Subcutaneous abdominal adipose tissue (tissue), 5 donors: ENCODE results near the gene MRPS27.
"Not testable (repeated sequence)": the region's sequence is repeated elsewhere in the genome, so short reads cannot be mapped to it uniquely, and the experiment has no call there.

Experiments used
- H3K27ac ChIP-seq: one replicate; pipeline ENCODE4 v1.7.0; 2013; ENCODE audit warnings: low read depth, mild to moderate bottlenecking, inconsistent platforms, low read length, moderate library complexity
- H3K27me3 ChIP-seq, 5 donors: one replicate each; pipeline ENCODE4 v1.7.0; 2013; ENCODE audit warnings: low read length in 5 of 5, inconsistent platforms in 1 of 5; ENCODE audit not compliant: control insufficient read depth in 5 of 5, insufficient read depth in 4 of 5
- H3K36me3 ChIP-seq, 5 donors: one replicate each; pipeline ENCODE4 v1.7.0; 2013; ENCODE audit warnings: low read length in 5 of 5; ENCODE audit not compliant: control insufficient read depth in 5 of 5, insufficient read depth in 5 of 5
- H3K4me1 ChIP-seq, 5 donors: one replicate each; pipeline ENCODE4 v1.7.0; 2013; ENCODE audit warnings: low read length in 5 of 5, mild to moderate bottlenecking in 3 of 5, moderate library complexity in 1 of 5; ENCODE audit not compliant: control insufficient read depth in 5 of 5, insufficient read depth in 5 of 5
- H3K4me3 ChIP-seq, 5 donors: one replicate each; pipeline ENCODE4 v1.7.0; 2013; ENCODE audit warnings: low read length in 5 of 5, low read depth in 1 of 5
- H3K9ac ChIP-seq, 5 donors: one replicate each; pipeline ENCODE4 v1.7.0; 2013; ENCODE audit warnings: low read length in 5 of 5, mild to moderate bottlenecking in 4 of 5, moderate library complexity in 3 of 5
- H3K9me3 ChIP-seq, 5 donors: one replicate each; pipeline ENCODE4 v1.7.0; 2013; ENCODE audit warnings: low read length in 5 of 5; ENCODE audit not compliant: control insufficient read depth in 5 of 5
- donor health status: healthy.
- donor health status: healthy.
- donor health status: healthy.
- donor health status: healthy.
- donor health status: healthy.

The MRPS27 gene

DNA sequence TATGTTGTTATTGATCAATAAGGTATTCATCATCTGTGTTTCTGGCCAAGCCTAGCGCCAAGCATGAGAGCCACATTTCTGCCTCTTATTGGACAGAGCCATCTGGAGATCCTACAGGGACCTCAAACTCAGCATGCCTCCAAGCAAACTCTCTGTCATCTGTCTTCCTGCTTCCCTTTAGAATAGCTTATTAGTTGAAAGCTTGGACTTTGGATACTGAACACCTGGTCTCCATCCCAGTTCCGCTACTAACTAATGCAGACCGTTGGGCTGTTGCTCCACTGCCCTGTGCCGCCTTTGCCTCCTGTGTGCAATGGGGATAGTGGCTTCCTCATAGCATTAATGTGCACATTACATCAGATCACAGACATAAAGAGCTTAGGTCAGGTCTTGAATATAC lies 147.3 kb downstream of the MRPS27 start:
- Histone ChIP-seq H3K27me3 (no peaks in the 10 kb centered on the region), H3K36me3 (no peaks in the 10 kb centered on the region), H3K9me3 (no peaks in the 10 kb centered on the region), H3K9ac (no peak overlapping the region), H3K4me3 (no peak overlapping the region), H3K4me1 (peaks cover 0 to 14% (median 8%) of the 10 kb centered on the region in 5 donors), H3K27ac (no peak overlapping the region)

DNA sequence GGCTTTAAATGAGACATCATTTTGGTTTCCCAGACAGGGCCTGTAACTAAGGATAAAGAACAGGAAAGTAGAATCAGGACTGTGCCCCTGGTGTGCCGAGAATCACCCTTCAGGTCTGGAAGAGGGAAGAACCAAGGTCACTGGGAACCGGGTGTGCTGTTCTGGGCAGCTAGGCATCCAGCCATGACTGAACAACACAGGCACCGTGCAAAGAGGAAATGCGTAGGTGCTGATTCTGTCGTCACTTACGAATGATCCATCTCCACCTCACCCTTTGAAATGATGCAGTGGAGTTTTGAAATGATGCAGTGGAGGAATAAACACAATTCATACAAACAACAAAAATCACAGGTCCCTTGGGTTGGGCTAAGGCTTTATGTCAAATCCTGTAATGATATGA lies 148.4 kb downstream of the MRPS27 start:
- no peaks in the 10 kb centered on the region for H3K9me3 ChIP-seq
- H3K36me3 ChIP-seq, result no peaks in the 10 kb centered on the region
- no peak overlapping the region for H3K27ac ChIP-seq
- no peak overlapping the region for H3K4me3 ChIP-seq
- peaks cover 0 to 25% (median 18%) of the 10 kb centered on the region in 5 donors for H3K4me1 ChIP-seq
- no peaks in the 10 kb centered on the region for H3K27me3 ChIP-seq
- no peak overlapping the region for H3K9ac ChIP-seq

DNA sequence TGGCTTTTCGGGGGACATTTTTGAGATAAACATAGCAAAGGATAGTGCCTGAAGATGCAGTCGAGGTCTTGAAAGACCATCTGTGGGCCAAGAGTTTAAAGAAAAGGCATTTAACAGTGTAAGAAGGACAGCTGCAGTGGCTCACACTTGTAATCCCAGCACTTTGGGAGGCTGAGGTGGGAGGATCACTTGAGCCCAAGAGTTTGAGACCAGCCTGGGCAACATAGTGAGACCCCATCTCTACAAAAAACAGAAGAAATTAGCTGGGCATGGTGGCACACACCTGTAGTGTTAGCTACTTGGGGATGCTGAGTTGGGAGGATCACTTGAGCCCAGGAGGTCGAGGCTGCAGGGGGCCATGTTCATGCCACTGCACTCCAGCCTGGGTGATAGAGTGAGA lies 148.9 kb downstream of the MRPS27 start:
- not testable (repeated sequence) for H3K27ac ChIP-seq, H3K9me3 ChIP-seq, H3K4me3 ChIP-seq, H3K9ac ChIP-seq, H3K27me3 ChIP-seq, H3K36me3 ChIP-seq
- H3K4me1 ChIP-seq, result peaks cover 2 to 30% (median 23%) of the 10 kb centered on the region in 5 donors

DNA sequence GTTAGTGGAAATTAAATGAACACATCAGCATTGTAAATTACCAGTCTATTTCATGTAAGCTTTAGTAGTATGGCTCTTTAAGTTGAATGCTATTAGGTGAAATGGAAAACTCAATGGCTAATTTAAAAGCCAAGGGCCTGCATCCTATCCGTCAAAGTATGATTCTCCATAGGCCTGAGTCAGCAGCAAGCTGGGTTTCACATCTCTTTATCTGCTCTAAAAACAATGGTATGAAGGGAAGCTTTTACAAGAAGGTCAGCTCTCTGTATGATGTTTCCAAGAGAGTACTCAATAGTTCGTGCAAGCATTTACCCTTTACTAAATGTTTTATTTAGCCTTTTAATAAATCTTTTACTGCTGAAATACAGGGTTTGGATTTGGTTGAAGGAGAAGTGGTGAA lies 149.9 kb downstream of the MRPS27 start:
- Histone ChIP-seq H3K9me3 (no peaks in the 10 kb centered on the region), H3K9ac (no peak overlapping the region), H3K27me3 (no peaks in the 10 kb centered on the region), H3K27ac (no peak overlapping the region), H3K4me3 (no peak overlapping the region), H3K4me1 (peaks cover 7 to 31% (median 28%) of the 10 kb centered on the region in 5 donors), H3K36me3 (no peaks in the 10 kb centered on the region)
